Spleen (tissue), 3 donors: Measurements from ENCODE around the gene EIF4G1.
"Not testable (repeated sequence)": the region's sequence is repeated elsewhere in the genome, so short reads cannot be mapped to it uniquely, and the experiment has no call there.

Source experiments
- POLR2A ChIP-seq, 3 donors: fragments of 450-650 bp; IDR thresholded peaks; one replicate each; pipeline ENCODE4 v1.5.1; 2017; ENCODE audit warnings: antibody characterized with exemption in 3 of 3, mild to moderate bottlenecking in 1 of 3
- POLR2AphosphoS5 ChIP-seq, 3 donors: sonication (generic); formaldehyde crosslinking; IDR thresholded peaks; one replicate each; pipeline ENCODE4 v1.5.1; 2017; ENCODE audit warnings: antibody characterized with exemption in 3 of 3

DNA sequence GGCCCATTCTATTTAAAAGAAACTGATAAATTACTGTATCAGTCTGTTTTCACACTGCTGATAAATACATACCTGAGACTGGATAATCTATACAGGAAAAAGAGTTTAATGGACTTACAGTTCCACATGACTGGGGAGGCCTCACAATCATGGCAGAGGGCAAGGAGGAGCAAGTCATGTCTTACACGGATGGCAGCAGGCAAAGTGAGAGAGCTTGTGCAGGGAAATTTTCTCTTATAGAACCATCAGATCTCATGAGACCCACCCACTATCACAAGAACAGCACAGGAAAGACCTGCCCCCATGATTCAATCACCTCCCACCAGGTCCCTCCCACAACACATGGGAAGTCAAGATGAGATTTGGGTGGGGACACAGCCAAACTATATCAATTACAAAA lies 47.2 kb upstream of the EIF4G1 start:
- not testable (repeated sequence) for TF ChIP-seq POLR2A, POLR2AphosphoS5 (IDR thresholded peaks at IDR 0.05)
